ENCODE measurements around the gene PLA2G6.

GRCh38 chr22:38077096-38077495 lies 104.5 kb downstream of the PLA2G6 start:
- TF ChIP-seq CTCF (IDR thresholded peaks at IDR 0.05) = no peak
- no peak for TF ChIP-seq POLR2A (IDR thresholded peaks at IDR 0.05)

All from adrenal gland (tissue), 5 donors.